HepG2 (cell line): Measurements from ENCODE around the gene ZNF605. TPM values are rescaled to one million over a fixed set of nuclear protein-coding genes. Genes with fewer than 3 reads are reported as not detected.

Experiments used
- KAT7 ChIP-seq: IDR thresholded peaks from 2 replicates; pipeline ENCODE4 v1.6.1; 2018; ENCODE audit warnings: borderline replicate concordance, missing compliant biosample characterization
- KLF12 ChIP-seq: sonication (generic); formaldehyde crosslinking; IDR thresholded peaks from 2 replicates; pipeline ENCODE4 v1.4.0; 2020; ENCODE audit warnings: missing genetic modification reagents, borderline replicate concordance
- NFE2 ChIP-seq: sonication (generic); formaldehyde crosslinking; IDR thresholded peaks from 2 replicates; pipeline ENCODE4 v1.4.0; 2020; ENCODE audit warnings: missing genetic modification reagents
- NFRKB ChIP-seq: fragments of 450-650 bp; IDR thresholded peaks from 2 replicates; pipeline ENCODE4 v1.6.1; 2017
- NR1H2 ChIP-seq: sonication (generic); formaldehyde crosslinking; IDR thresholded peaks from 2 replicates; pipeline ENCODE4 v1.8.1; 2022; ENCODE audit warnings: low read depth, missing genetic modification reagents, borderline replicate concordance
- PAX8 ChIP-seq: sonication (generic); formaldehyde crosslinking; IDR thresholded peaks from 2 replicates; pipeline ENCODE4 v1.8.0; 2022; ENCODE audit warnings: mild to moderate bottlenecking, missing genetic modification reagents, borderline replicate concordance
- PHF20 ChIP-seq: sonication (generic); formaldehyde crosslinking; IDR thresholded peaks from 2 replicates; pipeline ENCODE4 v1.5.0; 2020; ENCODE audit warnings: mild to moderate bottlenecking, missing genetic modification reagents
- ZNF224 ChIP-seq: sonication (generic); formaldehyde crosslinking; IDR thresholded peaks from 2 replicates; pipeline ENCODE4 v1.5.0; 2020; ENCODE audit warnings: mild to moderate bottlenecking, missing genetic modification reagents
- ZNF296 ChIP-seq: sonication (generic); formaldehyde crosslinking; conservative IDR thresholded peaks from 2 replicates; pipeline ENCODE4 v1.5.0; 2020; ENCODE audit warnings: mild to moderate bottlenecking, missing genetic modification reagents
- ZNF333 ChIP-seq: sonication (generic); formaldehyde crosslinking; IDR thresholded peaks from 2 replicates; pipeline ENCODE4 v1.4.0; 2020; ENCODE audit warnings: mild to moderate bottlenecking, missing genetic modification reagents, borderline replicate concordance
- ZNF335 ChIP-seq: sonication (generic); formaldehyde crosslinking; IDR thresholded peaks from 2 replicates; pipeline ENCODE4 v1.4.0; 2020; ENCODE audit warnings: missing genetic modification reagents
- ZNF383 ChIP-seq: sonication (generic); formaldehyde crosslinking; IDR thresholded peaks from 2 replicates; pipeline ENCODE4 v1.4.0; 2020; ENCODE audit warnings: missing genetic modification reagents, mild to moderate bottlenecking, borderline replicate concordance
- ZNF784 ChIP-seq: sonication (generic); formaldehyde crosslinking; IDR thresholded peaks from 2 replicates; pipeline ENCODE4 v1.5.1; 2020; ENCODE audit warnings: missing genetic modification reagents, mild to moderate bottlenecking, borderline replicate concordance
- ZSCAN31 ChIP-seq: sonication (generic); formaldehyde crosslinking; IDR thresholded peaks from 2 replicates; pipeline ENCODE4 v1.5.0; 2020; ENCODE audit warnings: low read depth, mild to moderate bottlenecking, missing genetic modification reagents
- polyA plus RNA-seq, 8 experiments: library from polyadenylated mRNA; depleted of rRNA in 3 of 8; stranded (reverse) in 7 of 8; unstranded in 1 of 8; fragments of >200 nt; fragmentation: Illumina TruSeq in 4 of 8; extraction: Trizol in 4 of 8; gene quantifications; 2 replicates each; pipeline versions ENCODE4 v1.2.1 to v1.2.3, GENCODE V29; 2011 to 2016; ENCODE audit warnings: low read depth in 4 of 8, missing spikeins in 1 of 8, mixed read lengths in 1 of 8; ENCODE audit not compliant: insufficient read depth in 1 of 8
- total RNA-seq, 5 experiments: library from RNA; depleted of rRNA; stranded (reverse); fragments of >200 nt; fragmentation: Illumina TruSeq; extraction: Trizol; gene quantifications; 2 replicates each; pipeline ENCODE4 v1.2.3, GENCODE V29; 2016; ENCODE audit warnings: low read depth in 1 of 5
- TF ChIP-seq, protein P1 (sequence below): sonication (generic); formaldehyde crosslinking; IDR thresholded peaks from 2 replicates; pipeline ENCODE4 v1.9.0; 2021; ENCODE audit warnings: mild to moderate bottlenecking, missing genetic modification reagents
- TF ChIP-seq, protein P2 (sequence below): sonication (generic); formaldehyde crosslinking; IDR thresholded peaks from 2 replicates; pipeline ENCODE4 v1.4.0; 2020; ENCODE audit warnings: missing genetic modification reagents
- TF ChIP-seq, protein P3 (sequence below): sonication (generic); formaldehyde crosslinking; IDR thresholded peaks from 2 replicates; pipeline ENCODE4 v1.4.0; 2020; ENCODE audit warnings: missing genetic modification reagents, borderline replicate concordance

ZNF605 gene
- total and polyA plus RNA-seq, 2 of the 13 experiments (the other 11 are each of a cell fraction or from before 2014, with no cell fraction given): 6.7 to 6.8 TPM

DNA sequence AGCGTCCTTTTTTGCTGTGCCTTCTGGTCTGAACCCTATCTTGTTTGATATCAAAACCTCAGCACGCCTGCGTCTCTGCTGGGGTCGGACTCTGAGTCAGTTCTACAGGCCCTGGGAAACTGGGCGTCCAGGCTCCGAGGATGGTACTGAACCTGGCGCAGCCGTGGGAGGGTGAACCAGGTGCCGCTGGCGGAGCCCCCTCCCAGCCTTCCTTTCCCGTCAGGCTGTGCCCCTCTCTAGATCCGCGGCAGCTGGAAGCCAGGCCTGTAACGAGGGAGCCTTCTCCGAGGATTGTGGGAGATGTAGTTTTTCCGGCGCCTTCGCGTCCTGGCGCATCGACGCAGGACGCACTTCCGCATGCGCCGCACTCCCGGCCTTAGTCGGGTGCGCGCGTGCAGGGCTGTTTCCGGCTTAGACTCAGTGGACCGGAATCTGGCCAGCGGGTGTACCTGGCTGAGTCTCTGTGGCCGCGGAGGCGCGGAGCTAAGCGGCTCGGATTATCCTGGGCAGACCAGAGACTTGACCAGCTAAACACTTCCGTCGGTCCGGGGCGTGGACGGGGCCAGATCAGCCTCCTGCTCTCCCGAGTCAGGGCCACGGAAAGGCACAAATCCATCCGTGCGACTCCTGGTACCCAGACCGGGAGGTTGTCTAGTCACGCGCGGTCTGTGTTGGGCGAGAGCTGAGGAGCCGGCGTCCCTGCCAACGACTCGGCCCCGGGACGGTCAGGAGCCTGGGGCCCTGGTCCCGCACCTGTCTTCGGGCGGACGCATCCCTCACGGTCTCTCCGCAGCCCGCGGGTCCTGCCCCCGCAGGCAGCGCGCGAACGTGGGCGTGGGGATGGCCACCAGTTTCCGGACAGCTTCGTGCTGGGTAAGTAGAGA is 30.1 kb upstream of the ZNF605 start, which contains the start of gene ZNF26 (continued):
- TF ChIP-seq, protein P1, sequence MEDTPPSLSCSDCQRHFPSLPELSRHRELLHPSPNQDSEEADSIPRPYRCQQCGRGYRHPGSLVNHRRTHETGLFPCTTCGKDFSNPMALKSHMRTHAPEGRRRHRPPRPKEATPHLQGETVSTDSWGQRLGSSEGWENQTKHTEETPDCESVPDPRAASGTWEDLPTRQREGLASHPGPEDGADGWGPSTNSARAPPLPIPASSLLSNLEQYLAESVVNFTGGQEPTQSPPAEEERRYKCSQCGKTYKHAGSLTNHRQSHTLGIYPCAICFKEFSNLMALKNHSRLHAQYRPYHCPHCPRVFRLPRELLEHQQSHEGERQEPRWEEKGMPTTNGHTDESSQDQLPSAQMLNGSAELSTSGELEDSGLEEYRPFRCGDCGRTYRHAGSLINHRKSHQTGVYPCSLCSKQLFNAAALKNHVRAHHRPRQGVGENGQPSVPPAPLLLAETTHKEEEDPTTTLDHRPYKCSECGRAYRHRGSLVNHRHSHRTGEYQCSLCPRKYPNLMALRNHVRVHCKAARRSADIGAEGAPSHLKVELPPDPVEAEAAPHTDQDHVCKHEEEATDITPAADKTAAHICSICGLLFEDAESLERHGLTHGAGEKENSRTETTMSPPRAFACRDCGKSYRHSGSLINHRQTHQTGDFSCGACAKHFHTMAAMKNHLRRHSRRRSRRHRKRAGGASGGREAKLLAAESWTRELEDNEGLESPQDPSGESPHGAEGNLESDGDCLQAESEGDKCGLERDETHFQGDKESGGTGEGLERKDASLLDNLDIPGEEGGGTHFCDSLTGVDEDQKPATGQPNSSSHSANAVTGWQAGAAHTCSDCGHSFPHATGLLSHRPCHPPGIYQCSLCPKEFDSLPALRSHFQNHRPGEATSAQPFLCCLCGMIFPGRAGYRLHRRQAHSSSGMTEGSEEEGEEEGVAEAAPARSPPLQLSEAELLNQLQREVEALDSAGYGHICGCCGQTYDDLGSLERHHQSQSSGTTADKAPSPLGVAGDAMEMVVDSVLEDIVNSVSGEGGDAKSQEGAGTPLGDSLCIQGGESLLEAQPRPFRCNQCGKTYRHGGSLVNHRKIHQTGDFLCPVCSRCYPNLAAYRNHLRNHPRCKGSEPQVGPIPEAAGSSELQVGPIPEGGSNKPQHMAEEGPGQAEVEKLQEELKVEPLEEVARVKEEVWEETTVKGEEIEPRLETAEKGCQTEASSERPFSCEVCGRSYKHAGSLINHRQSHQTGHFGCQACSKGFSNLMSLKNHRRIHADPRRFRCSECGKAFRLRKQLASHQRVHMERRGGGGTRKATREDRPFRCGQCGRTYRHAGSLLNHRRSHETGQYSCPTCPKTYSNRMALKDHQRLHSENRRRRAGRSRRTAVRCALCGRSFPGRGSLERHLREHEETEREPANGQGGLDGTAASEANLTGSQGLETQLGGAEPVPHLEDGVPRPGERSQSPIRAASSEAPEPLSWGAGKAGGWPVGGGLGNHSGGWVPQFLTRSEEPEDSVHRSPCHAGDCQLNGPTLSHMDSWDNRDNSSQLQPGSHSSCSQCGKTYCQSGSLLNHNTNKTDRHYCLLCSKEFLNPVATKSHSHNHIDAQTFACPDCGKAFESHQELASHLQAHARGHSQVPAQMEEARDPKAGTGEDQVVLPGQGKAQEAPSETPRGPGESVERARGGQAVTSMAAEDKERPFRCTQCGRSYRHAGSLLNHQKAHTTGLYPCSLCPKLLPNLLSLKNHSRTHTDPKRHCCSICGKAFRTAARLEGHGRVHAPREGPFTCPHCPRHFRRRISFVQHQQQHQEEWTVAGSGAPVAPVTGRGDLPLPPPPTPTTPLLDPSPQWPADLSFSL: no peak
- TF ChIP-seq NR1H2 (CRISPR knock-in tag): no peak
- no peak for TF ChIP-seq PAX8 (CRISPR knock-in tag)
- no peak for TF ChIP-seq NFRKB
- TF ChIP-seq KLF12: no peak
- TF ChIP-seq PHF20 (CRISPR knock-in tag): peak; percentile 99
- peak; percentile 97 for TF ChIP-seq ZNF335
- TF ChIP-seq KAT7: peak; percentile 87; the same call in 1 of the 2 replicates
- TF ChIP-seq, protein P2, sequence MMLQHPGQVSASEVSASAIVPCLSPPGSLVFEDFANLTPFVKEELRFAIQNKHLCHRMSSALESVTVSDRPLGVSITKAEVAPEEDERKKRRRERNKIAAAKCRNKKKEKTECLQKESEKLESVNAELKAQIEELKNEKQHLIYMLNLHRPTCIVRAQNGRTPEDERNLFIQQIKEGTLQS: no peak; the same call in 1 of the 2 replicates
- TF ChIP-seq ZNF224 (CRISPR knock-in tag): peak; percentile 69; the same call in 1 of the 2 replicates
- peak; percentile 49; the same call in 1 of the 2 replicates for TF ChIP-seq ZSCAN31 (CRISPR knock-in tag)
- peak; percentile 37; the same call in 1 of the 2 replicates for TF ChIP-seq ZNF333 (CRISPR knock-in tag)
- TF ChIP-seq, protein P3, sequence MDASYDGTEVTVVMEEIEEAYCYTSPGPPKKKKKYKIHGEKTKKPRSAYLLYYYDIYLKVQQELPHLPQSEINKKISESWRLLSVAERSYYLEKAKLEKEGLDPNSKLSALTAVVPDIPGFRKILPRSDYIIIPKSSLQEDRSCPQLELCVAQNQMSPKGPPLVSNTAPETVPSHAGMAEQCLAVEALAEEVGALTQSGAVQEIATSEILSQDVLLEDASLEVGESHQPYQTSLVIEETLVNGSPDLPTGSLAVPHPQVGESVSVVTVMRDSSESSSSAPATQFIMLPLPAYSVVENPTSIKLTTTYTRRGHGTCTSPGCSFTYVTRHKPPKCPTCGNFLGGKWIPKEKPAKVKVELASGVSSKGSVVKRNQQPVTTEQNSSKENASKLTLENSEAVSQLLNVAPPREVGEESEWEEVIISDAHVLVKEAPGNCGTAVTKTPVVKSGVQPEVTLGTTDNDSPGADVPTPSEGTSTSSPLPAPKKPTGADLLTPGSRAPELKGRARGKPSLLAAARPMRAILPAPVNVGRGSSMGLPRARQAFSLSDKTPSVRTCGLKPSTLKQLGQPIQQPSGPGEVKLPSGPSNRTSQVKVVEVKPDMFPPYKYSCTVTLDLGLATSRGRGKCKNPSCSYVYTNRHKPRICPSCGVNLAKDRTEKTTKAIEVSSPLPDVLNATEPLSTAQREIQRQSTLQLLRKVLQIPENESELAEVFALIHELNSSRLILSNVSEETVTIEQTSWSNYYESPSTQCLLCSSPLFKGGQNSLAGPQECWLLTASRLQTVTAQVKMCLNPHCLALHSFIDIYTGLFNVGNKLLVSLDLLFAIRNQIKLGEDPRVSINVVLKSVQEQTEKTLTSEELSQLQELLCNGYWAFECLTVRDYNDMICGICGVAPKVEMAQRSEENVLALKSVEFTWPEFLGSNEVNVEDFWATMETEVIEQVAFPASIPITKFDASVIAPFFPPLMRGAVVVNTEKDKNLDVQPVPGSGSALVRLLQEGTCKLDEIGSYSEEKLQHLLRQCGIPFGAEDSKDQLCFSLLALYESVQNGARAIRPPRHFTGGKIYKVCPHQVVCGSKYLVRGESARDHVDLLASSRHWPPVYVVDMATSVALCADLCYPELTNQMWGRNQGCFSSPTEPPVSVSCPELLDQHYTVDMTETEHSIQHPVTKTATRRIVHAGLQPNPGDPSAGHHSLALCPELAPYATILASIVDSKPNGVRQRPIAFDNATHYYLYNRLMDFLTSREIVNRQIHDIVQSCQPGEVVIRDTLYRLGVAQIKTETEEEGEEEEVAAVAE: peak; percentile 90; the same call in 1 of the 2 replicates
- TF ChIP-seq NFE2 (CRISPR knock-in tag): no peak
- no peak for TF ChIP-seq ZNF784 (CRISPR knock-in tag)
- TF ChIP-seq ZNF383 (CRISPR knock-in tag): no peak; the same call in 1 of the 2 replicates
- no peak for TF ChIP-seq ZNF296
